Activated T-helper 17 cell treated with anti-CD3 and anti-CD28 coated beads, Interleukin-2, amount 50 U/mL, for 72 hours (primary cell): ENCODE data around the gene MAN2A2. TPM values are rescaled to one million over a fixed set of nuclear protein-coding genes. Genes with fewer than 3 reads are reported as not detected.
"Not testable (repeated sequence)": the region's sequence is repeated elsewhere in the genome, so short reads cannot be mapped to it uniquely, and the experiment has no call there.

Source experiments
- ATAC-seq: fragments of 150-1000 bp; cut with Tn5 transposase; replicated peaks from 2 replicates; pipeline ENCODE4 v1.10.0; 2021; ENCODE audit warnings: mild to moderate bottlenecking, moderate library complexity
- H3K27ac Mint-ChIP-seq: one replicate; pipeline ENCODE4 v1.8.0; 2022; ENCODE audit warnings: mixed read lengths
- H3K27me3 Mint-ChIP-seq: one replicate; pipeline ENCODE4 v1.8.0; 2022; ENCODE audit warnings: mixed read lengths
- H3K36me3 Mint-ChIP-seq: one replicate; pipeline ENCODE4 v1.8.0; 2022; ENCODE audit warnings: low read depth, mild to moderate bottlenecking, mixed read lengths
- H3K4me1 Mint-ChIP-seq: one replicate; pipeline ENCODE4 v1.8.0; 2022; ENCODE audit warnings: mixed read lengths
- H3K4me3 Mint-ChIP-seq: one replicate; pipeline ENCODE4 v1.8.0; 2022; ENCODE audit warnings: mild to moderate bottlenecking, mixed read lengths
- H3K9me3 Mint-ChIP-seq: one replicate; pipeline ENCODE4 v1.8.0; 2022; ENCODE audit warnings: mixed read lengths
- total RNA-seq, 2 donors: library from RNA; stranded (reverse); gene quantifications; one replicate each; pipeline ENCODE4 v1.2.3, GENCODE V29; 2022

Gene MAN2A2
- total RNA-seq, 2 donors from 2014 or later, result 121 to 127 TPM

GRCh38 chr15:90885432-90886290, 17.4 kb upstream of the MAN2A2 start:
- peaks cover 86% of the 10 kb centered on the region for H3K36me3 Mint-ChIP-seq
- no peaks in the 10 kb centered on the region for H3K27me3 Mint-ChIP-seq
- no peaks in the 10 kb centered on the region for H3K9me3 Mint-ChIP-seq
- peak overlapping the region; percentile 39 for H3K4me3 Mint-ChIP-seq
- peaks cover 5% of the 10 kb centered on the region for H3K4me1 Mint-ChIP-seq
- H3K27ac Mint-ChIP-seq, result peak overlapping the region; percentile 85
- ATAC-seq, result peak; percentile 36

DNA sequence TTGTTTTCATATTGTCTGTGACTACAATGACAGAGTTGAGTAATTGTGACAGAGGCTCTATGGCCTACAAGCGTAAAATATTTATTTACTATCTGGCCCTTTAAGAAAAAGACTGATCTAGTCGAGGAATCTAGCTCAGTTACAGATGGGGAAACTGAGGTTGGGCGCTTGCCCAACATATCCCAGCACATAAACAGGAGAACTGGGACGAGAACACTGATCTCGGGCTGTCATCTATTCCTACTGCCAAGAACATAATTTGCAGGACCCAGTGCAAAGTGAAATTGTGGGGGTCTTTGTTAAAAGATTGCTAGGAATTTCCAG, 16.8 kb upstream of the MAN2A2 start:
- peak overlapping the region; percentile 85 for H3K27ac Mint-ChIP-seq
- peak overlapping the region; percentile 39 for H3K4me3 Mint-ChIP-seq

DNA sequence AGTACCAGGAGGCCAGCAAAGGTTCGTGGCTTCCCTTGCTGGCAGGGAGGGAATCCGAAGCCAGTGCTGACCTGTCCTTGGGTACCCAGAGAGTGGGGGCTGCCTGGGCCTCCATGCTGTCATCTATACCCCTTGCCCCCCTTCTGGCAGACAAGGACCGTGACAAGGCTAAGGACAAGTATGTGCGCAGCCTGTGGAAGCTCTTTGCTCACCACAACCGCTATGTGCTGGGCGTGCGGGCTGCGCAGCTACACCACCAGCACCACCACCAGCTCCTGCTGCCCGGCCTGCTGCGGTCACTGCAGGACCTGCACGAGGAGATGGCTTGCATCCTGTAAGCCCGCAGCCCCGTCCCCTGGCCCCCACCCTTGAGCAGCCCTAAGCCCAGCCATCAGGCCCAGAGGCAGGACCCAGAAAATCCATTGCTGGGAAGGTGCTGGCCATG, 16.0 kb upstream of the MAN2A2 start:
- no peak for ATAC-seq
- H3K4me3 Mint-ChIP-seq, result no peak overlapping the region
- H3K27me3 Mint-ChIP-seq, result no peaks in the 10 kb centered on the region
- peak overlapping the region; percentile 49 for H3K27ac Mint-ChIP-seq
- H3K4me1 Mint-ChIP-seq, result peaks cover 5% of the 10 kb centered on the region
- peaks cover 83% of the 10 kb centered on the region for H3K36me3 Mint-ChIP-seq
- no peaks in the 10 kb centered on the region for H3K9me3 Mint-ChIP-seq

More for the DNA sequence above, 16.8 kb upstream of the MAN2A2 start:
- Mint-ChIP-seq H3K36me3 (peaks cover 83% of the 10 kb centered on the region), H3K27me3 (no peaks in the 10 kb centered on the region), H3K4me1 (peaks cover 5% of the 10 kb centered on the region), H3K9me3 (no peaks in the 10 kb centered on the region)
- ATAC-seq, result no peak

DNA sequence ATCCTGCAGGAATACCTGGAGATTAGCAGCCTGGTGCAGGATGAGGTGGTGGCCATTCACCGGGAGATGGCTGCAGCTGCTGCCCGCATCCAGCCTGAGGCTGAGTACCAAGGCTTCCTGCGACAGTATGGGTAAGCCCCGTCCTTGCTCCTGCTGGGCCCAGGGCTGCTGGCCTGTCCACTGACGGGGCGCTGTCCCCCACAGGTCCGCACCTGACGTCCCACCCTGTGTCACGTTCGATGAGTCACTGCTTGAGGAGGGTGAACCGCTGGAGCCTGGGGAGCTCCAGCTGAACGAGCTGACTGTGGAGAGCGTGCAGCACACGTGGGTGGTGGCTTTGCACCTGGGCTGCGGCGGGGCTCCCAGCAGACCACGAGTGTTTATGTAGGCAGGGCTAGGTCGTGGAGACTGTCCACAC, 13.8 kb upstream of the MAN2A2 start:
- Mint-ChIP-seq H3K27ac (peak overlapping the region; percentile 50), H3K36me3 (peaks cover 89% of the 10 kb centered on the region), H3K9me3 (no peaks in the 10 kb centered on the region), H3K4me1 (peaks cover 5% of the 10 kb centered on the region), H3K4me3 (no peak overlapping the region), H3K27me3 (no peaks in the 10 kb centered on the region)
- ATAC-seq, result no peak

GRCh38 chr15:90889736-90890456, 13.2 kb upstream of the MAN2A2 start:
- H3K4me1 Mint-ChIP-seq, result peaks cover 5% of the 10 kb centered on the region
- no peak for ATAC-seq
- no peak overlapping the region for H3K4me3 Mint-ChIP-seq
- peaks cover 91% of the 10 kb centered on the region for H3K36me3 Mint-ChIP-seq
- H3K9me3 Mint-ChIP-seq, result no peaks in the 10 kb centered on the region
- H3K27ac Mint-ChIP-seq, result peak overlapping the region; percentile 50
- H3K27me3 Mint-ChIP-seq, result no peaks in the 10 kb centered on the region

DNA sequence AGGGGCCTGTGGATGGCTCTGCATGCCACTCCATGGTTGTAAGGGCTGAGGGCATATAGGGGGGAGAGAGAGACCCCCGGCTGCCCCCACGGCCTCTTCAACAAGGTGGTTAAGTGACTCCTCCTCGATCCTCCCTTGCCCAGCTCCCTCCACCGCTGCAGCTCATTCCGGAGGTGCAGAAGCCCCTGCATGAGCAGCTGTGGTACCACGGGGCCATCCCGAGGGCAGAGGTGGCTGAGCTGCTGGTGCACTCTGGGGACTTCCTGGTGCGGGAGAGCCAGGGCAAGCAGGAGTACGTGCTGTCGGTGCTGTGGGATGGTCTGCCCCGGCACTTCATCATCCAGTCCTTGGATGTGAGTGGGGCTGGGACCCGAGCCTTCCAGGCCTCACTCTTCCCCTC, 12.3 kb upstream of the MAN2A2 start:
- ATAC-seq, result no peak
- Mint-ChIP-seq H3K36me3 (peaks cover 90% of the 10 kb centered on the region), H3K4me1 (peaks cover 5% of the 10 kb centered on the region), H3K27ac (no peak overlapping the region), H3K4me3 (no peak overlapping the region), H3K9me3 (no peaks in the 10 kb centered on the region), H3K27me3 (no peaks in the 10 kb centered on the region)

DNA sequence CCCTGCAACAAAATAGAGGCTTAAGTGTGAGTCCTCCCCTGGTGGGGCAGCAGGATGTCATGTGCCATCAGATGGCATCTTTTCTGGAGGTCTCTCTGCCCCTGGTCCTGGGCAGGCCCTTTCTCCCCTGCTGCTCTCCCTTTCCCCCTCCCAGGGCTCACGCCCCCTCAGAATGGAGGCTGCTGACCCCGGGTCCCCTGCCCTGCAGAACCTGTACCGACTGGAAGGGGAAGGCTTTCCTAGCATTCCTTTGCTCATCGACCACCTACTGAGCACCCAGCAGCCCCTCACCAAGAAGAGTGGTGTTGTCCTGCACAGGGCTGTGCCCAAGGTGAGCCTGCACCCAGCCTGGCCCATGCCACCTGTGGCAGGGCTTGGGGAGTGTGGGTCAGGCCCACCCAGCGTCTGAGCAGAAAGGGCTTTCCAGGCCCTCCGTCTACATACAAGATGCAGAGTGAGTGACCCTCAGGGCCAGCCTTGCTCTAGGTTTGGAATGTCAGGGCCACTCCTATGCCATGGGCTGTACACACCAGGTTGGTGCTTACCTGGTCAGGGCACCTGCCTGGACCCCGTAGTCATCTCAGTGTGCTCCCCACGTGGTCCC, 11.7 kb upstream of the MAN2A2 start:
- ATAC-seq, result no peak
- Mint-ChIP-seq H3K4me3 (no peak overlapping the region), H3K36me3 (peaks cover 90% of the 10 kb centered on the region), H3K27ac (no peak overlapping the region), H3K4me1 (peaks cover 5% of the 10 kb centered on the region), H3K27me3 (no peaks in the 10 kb centered on the region), H3K9me3 (no peaks in the 10 kb centered on the region)

- Mint-ChIP-seq H3K36me3 (peaks cover 90% of the 10 kb centered on the region), H3K27ac (peak overlapping the region; percentile 56), H3K4me1 (peaks cover 5% of the 10 kb centered on the region), H3K4me3 (no peak overlapping the region), H3K9me3 (no peaks in the 10 kb centered on the region), H3K27me3 (no peaks in the 10 kb centered on the region)
- no peak for ATAC-seq
These were observed 11.1 kb upstream of the MAN2A2 start for GRCh38 chr15:90892023-90892422.

- Mint-ChIP-seq H3K27ac (peak overlapping the region; percentile 56), H3K4me1 (peaks cover 5% of the 10 kb centered on the region), H3K27me3 (no peaks in the 10 kb centered on the region), H3K9me3 (no peaks in the 10 kb centered on the region), H3K4me3 (no peak overlapping the region), H3K36me3 (peaks cover 85% of the 10 kb centered on the region)
- no peak for ATAC-seq
These were observed 10.5 kb upstream of the MAN2A2 start for GRCh38 chr15:90892498-90893174.

DNA sequence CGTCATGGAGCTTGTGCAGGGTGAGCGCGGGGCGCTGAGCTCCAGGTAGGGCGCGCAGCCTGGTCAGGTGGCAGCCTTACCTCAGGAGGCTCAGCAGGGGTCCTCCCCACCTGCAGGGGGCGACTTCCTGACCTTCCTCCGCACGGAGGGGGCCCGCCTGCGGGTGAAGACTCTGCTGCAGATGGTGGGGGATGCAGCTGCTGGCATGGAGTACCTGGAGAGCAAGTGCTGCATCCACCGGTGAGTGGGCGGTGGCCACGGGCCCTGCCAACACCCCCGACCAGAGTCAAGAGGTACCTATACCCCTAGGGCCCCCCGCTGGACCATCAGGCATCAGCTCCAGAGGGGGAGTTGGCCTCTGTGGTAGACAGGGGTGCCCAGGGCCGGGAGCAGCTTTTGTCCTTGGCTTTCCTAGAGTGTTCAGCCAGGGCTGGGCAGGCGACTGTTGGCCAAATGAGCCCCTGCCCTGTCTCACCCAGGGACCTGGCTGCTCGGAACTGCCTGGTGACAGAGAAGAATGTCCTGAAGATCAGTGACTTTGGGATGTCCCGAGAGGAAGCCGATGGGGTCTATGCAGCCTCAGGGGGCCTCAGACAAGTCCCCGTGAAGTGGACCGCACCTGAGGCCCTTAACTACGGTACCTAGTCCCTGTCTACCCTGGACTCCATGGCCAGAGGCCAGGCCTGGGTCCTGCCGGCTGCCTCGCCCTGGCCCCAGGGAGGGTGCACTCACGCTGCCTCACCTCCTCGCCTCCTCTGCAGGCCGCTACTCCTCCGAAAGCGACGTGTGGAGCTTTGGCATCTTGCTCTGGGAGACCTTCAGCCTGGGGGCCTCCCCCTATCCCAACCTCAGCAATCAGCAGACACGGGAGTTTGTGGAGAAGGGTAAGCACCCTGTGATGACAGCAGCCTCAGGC, 9.7 kb upstream of the MAN2A2 start:
- Mint-ChIP-seq H3K27me3 (no peaks in the 10 kb centered on the region), H3K4me1 (peaks cover 2% of the 10 kb centered on the region), H3K9me3 (no peaks in the 10 kb centered on the region), H3K27ac (no peak overlapping the region), H3K36me3 (peaks cover 77% of the 10 kb centered on the region), H3K4me3 (no peak overlapping the region)
- no peak for ATAC-seq

DNA sequence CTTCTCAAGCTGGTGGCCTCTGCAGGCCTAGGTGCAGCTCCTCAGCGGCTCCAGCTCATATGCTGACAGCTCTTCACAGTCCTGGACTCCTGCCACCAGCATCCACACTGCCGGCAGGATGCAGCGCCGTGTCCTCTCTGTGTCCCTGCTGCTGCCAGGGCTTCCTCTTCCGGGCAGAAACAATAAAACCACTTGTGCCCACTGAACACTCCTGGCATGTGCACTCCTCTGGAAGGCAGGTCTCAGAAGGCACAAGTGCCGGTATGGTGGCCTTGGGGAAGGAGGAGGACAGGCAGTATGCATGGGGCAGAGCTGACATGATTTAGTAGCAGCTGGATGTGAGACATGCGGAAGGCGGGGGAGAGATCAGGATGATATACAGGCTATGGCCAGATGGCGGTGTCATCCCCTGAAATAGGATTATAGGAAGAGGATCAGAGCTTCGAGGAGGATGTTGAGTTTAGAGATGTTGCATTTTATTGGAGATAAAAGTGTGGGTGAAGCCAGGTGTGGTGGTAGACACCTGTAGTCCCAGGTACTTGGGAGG, 7.5 kb upstream of the MAN2A2 start:
- Mint-ChIP-seq H3K36me3 (peaks cover 59% of the 10 kb centered on the region), H3K27me3 (no peaks in the 10 kb centered on the region), H3K9me3 (no peaks in the 10 kb centered on the region), H3K4me1 (no peaks in the 10 kb centered on the region), H3K27ac (peak overlapping the region; percentile 20), H3K4me3 (no peak overlapping the region)
- ATAC-seq, result no peak

- H3K4me1 Mint-ChIP-seq, H3K4me3 Mint-ChIP-seq, H3K27me3 Mint-ChIP-seq, H3K9me3 Mint-ChIP-seq, ATAC-seq: not testable (repeated sequence)
- Mint-ChIP-seq H3K27ac (peak overlapping the region; percentile 5), H3K36me3 (peaks cover 51% of the 10 kb centered on the region)
These were observed 5.9 kb upstream of the MAN2A2 start for GRCh38 chr15:90897131-90897655.
